HG03432 (cell line): ENCODE measurements around the gene RPEL1.
"Not testable (repeated sequence)": the region's sequence is repeated elsewhere in the genome, so short reads cannot be mapped to it uniquely, and the experiment has no call there.

ENCODE experiments used
- ATAC-seq: cut with Tn5 transposase; IDR thresholded peaks from one replicate; pipeline ENCODE4 v1.9.1; 2021; ENCODE audit warnings: mild to moderate bottlenecking, moderate library complexity; ENCODE audit not compliant: unreplicated experiment

The RPEL1 gene

GRCh38 chr10:103245587-103245986, at the start of gene RPEL1:
TSS of gene RPEL1 (plus strand) at chr10:103245887. CDS start at chr10:103245997, 110 bp downstream.
- ATAC-seq: not testable (repeated sequence)

GRCh38 chr10:103196516-103196915, 49.2 kb upstream of the RPEL1 start:
- no peak for ATAC-seq

- no peak for ATAC-seq
Measured at GRCh38 chr10:103197174-103197573, 48.5 kb upstream of the RPEL1 start.

GRCh38 chr10:103197903-103198302, 47.8 kb upstream of the RPEL1 start:
- no peak for ATAC-seq

GRCh38 chr10:103198648-103199047, 47.0 kb upstream of the RPEL1 start:
- ATAC-seq: no peak

GRCh38 chr10:103199488-103199887, 46.2 kb upstream of the RPEL1 start:
- no peak for ATAC-seq

- no peak for ATAC-seq
Measured at GRCh38 chr10:103202319-103202718, 43.4 kb upstream of the RPEL1 start.

GRCh38 chr10:103203466-103203865, 42.2 kb upstream of the RPEL1 start:
- no peak for ATAC-seq

GRCh38 chr10:103204353-103205255, 41.1 kb upstream of the RPEL1 start:
- no peak for ATAC-seq

GRCh38 chr10:103205401-103205800, 40.3 kb upstream of the RPEL1 start:
- ATAC-seq: not testable (repeated sequence)

GRCh38 chr10:103206715-103207114, 39.0 kb upstream of the RPEL1 start:
- not testable (repeated sequence) for ATAC-seq

- ATAC-seq: no peak
Measured at GRCh38 chr10:103207141-103207540, 38.5 kb upstream of the RPEL1 start.

- not testable (repeated sequence) for ATAC-seq
Measured at GRCh38 chr10:103207643-103208042, 38.0 kb upstream of the RPEL1 start.

- not testable (repeated sequence) for ATAC-seq
Measured at GRCh38 chr10:103210262-103210661, 35.4 kb upstream of the RPEL1 start.

- no peak for ATAC-seq
Measured at GRCh38 chr10:103215601-103216000, 30.1 kb upstream of the RPEL1 start.

- not testable (repeated sequence) for ATAC-seq
Measured at GRCh38 chr10:103216362-103216761, 29.3 kb upstream of the RPEL1 start.

- no peak for ATAC-seq
Measured at GRCh38 chr10:103224133-103224532, 21.6 kb upstream of the RPEL1 start.

- not testable (repeated sequence) for ATAC-seq
Measured at GRCh38 chr10:103224721-103225120, 21.0 kb upstream of the RPEL1 start.

GRCh38 chr10:103225939-103226338, 19.7 kb upstream of the RPEL1 start:
- no peak for ATAC-seq

- ATAC-seq: no peak
Measured at GRCh38 chr10:103227416-103227815, 18.3 kb upstream of the RPEL1 start.

GRCh38 chr10:103231047-103231551, 14.6 kb upstream of the RPEL1 start:
- no peak for ATAC-seq

GRCh38 chr10:103232131-103232673, 13.5 kb upstream of the RPEL1 start:
- ATAC-seq: no peak
